Body of pancreas (tissue), 4 donors: ENCODE measurements around the gene PGAP3.

Experiments used
- POLR2A ChIP-seq, 3 donors: fragments of 450-650 bp; IDR thresholded peaks; one replicate each; pipeline ENCODE4 v1.6.1; 2016; ENCODE audit warnings: antibody characterized with exemption in 3 of 3, mild to moderate bottlenecking in 2 of 3
- TF ChIP-seq, protein P1 (sequence below), 7 experiments: fragments of 450-650 bp in 4 of 7; fragments of 200-600 bp in 3 of 7; sonication (generic) in 3 of 7; IDR thresholded peaks; one replicate each; pipeline ENCODE4 v1.5.1; 2016 to 2019; ENCODE audit warnings: antibody characterized with exemption in 7 of 7

DNA sequence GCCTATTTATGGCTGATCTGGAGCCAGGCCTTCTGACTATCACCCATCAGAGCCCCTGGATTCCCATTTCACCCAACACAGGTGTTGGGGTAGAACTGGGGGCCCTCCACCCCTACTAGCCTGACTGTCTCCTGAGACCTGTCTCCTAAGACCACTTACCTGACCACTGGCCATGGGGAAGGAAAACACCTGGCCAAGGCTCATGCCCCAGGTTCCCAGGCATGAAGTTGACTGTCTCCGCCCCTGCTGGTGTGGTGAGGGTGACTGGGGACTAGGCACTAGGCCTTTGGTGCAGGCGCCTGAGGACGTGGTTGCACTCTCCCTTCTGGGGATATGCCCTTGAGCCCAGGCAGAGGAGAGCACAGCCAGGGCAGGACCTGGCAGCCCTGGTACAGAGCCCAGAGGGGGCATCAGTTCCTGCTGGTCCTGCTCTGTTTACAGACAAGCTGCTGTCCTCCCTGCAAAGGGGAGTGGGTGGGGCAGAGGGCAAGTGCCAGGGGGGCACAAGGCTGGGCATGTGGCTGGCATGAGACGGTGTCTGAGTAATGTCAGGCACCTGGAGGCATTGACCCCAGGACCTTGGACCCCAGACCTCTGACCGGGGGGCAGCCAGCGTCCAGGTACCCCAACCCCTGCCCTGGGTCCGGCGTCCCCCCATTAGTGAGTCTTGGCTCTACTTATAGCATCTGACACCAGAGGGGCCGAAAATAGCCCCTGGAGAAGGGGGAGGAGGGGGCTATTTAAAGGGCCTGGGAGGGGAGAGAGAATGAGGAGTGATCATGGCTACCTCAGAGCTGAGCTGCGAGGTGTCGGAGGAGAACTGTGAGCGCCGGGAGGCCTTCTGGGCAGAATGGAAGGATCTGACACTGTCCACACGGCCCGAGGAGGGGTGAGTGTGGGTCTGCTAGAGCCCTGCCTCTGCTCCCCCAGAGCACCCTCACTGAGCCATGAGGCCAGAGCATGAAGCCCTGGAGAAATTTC lies 23.0 kb downstream of the PGAP3 start, which contains the start of gene TCAP:
- TF ChIP-seq, protein P1, sequence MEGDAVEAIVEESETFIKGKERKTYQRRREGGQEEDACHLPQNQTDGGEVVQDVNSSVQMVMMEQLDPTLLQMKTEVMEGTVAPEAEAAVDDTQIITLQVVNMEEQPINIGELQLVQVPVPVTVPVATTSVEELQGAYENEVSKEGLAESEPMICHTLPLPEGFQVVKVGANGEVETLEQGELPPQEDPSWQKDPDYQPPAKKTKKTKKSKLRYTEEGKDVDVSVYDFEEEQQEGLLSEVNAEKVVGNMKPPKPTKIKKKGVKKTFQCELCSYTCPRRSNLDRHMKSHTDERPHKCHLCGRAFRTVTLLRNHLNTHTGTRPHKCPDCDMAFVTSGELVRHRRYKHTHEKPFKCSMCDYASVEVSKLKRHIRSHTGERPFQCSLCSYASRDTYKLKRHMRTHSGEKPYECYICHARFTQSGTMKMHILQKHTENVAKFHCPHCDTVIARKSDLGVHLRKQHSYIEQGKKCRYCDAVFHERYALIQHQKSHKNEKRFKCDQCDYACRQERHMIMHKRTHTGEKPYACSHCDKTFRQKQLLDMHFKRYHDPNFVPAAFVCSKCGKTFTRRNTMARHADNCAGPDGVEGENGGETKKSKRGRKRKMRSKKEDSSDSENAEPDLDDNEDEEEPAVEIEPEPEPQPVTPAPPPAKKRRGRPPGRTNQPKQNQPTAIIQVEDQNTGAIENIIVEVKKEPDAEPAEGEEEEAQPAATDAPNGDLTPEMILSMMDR (IDR thresholded peaks at IDR 0.05): no peak
- no peak for TF ChIP-seq POLR2A (IDR thresholded peaks at IDR 0.05)
